NCI-H2171 (cell line): ENCODE measurements around the gene SHANK3.
A peak's percentile ranks its signal among the peaks of the same experiment; 100 is the strongest.
"Not testable (repeated sequence)": the region's sequence is repeated elsewhere in the genome, so short reads cannot be mapped to it uniquely, and the experiment has no call there.

ENCODE experiments used
- DNase-seq: peaks from one replicate; lab custom pipeline; 2025; lab: John Stamatoyannopoulos, UW

Gene SHANK3

DNA sequence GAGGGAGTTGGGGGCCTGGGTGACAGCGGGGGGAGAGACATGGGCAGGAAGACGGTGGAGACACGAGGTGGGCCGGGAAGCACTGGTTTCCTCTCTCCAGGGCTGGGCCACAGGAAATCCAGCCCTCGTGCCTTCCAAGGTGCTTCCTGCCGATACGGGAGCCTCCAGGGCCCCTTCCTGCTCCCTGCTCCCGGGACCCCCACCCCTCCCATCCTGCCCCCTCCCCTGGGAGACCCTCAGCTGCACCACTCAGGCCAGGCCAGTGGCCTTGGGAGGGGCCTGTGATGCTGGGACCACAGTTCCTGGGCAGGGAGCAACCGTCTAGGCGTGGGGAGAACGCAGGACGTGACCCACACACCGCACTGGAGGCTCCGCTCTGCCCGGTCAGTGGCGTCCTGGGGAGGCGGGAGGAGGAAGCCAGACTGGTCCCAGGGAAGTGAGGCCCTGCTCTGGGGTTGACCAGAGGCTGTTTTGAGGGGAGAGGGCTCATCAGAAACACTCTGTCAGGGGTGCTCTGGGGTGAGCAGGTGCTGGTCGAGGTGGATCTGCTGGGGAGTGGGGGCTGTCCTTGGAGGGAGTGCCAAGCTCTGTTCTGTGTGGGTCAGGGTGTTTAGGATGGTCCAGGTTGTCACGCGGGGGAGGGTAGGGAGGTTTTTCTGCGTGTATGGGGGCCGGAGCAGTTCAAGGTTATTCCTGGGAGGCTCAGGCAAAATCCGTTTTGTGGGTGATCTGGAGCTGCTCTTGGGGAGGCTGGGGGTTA is at the start of gene SHANK3:
Gene SHANK3 (plus strand): TSS at position 353 of the 760 bp plus-strand sequence.
- DNase-seq: no peak

DNA sequence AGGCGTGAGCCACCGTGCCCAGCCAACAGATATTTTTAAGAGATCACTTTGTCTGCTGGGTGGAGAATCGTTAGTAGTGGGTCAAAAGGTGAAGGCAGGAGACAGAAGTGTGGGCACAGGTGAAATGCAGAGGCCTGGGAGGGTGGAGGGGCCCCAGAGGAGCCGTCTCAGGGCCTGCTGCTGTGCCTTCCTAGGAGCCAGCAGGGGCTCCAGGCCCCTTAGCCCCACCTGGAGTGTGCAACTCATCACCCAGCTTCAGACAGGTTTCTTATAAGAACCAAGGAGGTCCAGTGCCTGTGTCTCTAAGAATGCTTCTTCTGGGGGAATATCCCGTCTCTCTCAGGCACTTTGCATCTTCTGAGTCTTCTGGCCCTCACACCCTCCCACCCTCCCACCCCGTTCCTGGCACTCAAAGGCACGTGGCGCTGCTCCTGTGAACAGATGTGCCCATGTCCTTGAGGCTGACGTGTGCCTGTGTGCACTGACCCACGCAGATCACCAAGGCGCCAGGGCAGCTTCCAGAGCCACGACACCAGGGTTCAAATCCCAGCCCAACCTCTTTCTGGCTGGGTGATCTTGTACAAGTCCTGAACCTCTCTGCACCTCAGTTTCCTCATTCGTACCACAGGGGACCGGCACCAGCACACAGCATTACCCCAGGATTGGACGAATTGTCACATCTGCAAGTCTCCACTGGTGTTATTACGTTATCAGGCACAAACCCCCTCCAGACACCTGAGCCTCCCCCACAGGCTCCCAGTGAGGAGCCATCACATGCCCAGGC is 48.1 kb upstream of the SHANK3 start:
- DNase-seq: no peak

DNA sequence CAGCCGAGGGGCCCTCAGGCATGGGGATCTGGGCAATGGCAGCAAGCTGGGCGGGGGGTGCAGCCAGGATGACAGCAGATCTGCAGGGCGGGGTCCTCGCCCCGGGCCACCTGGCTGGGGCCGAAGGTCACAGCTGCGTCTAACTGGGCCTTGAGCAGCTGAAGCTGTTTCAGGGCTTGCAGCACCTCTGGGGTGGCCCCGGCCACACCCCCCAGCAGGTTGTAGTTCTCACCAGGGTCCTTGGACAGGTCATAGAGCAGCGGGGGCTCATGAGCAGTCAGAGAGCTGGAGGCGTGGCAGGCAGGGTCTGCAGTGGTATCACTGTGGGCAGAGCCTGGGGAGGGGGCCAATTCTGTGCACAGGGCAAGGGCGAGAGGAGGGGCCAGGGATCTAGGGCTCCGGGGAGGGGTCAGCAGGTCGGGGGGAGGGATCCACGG is 47.5 kb upstream of the SHANK3 start:
- no peak for DNase-seq

DNA sequence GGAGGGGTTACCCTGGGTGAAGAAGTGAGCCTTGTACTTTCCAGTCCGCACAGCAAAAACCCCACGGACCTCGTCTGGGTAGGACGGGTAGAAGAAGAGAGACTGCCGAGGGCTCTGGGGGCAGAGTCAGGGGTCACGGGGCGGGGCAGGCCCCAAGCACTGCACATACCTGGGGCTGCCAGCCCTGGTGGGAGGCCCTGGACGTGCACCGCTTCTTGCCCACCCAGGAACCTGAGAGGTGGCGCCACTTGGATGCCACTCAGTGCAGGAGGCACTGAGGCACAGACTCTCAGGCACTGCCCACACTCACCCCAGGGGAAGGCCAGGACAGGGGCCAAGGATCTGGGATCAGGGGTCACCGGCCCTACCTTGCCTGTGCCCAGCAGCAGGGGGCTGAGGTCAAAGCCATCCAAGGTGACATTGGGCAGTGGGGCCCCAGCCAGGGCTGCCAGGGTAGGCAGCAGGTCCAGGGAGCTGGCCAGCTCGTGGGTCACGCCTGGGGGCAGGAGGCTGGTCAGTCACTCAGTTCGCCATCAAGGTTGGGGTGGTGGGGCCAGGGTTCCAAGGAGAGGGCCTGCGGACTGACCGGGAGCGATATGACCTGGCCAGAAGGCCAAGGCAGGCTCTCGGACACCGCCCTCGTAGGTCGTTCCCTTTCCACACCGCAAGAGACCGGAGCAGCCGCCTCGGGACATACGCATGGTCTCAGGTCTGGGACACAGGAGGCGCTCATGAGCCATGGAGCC is 46.9 kb upstream of the SHANK3 start:
- DNase-seq: no peak

- no peak for DNase-seq
Observed at GRCh38 chr22:50626314-50626849, 46.2 kb upstream of the SHANK3 start.

DNA sequence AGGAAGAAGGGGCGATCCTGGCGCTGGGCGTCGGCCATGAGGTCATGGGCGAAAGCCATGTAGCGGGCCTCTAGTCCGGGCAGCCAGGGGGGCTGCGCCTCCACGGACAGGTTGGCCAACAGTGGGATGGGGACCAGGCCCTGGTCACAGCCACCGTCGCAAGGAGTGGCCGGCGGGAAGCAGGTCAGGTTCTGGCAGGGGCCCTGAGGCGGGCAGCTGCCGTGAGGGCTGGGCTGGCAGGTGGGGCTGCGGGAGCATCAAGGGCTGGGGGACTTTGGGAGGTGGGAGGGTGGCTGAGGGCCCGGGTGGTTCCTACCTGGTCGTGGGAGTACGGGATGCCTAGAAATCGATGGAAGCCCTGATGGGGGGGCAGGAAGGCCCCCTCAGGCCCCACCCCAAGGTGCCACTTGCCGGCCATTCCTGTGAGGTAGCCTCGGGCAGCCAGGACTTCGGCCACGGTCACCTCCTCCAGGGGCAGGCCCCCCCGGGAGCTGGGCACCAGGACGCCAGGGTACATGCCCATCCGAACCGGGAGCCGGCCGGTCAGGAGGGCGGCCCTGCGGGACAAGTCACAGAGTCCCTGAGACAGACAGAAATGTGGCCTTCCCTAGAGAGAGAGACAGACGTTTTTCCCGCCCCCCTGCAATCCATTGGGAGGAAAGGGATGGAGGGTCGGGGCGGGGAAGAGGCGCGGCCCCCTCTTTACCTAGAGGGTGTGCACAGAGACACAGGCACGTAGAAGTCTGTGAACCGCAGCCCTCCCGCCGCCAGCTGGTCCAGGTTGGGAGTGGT is 45.6 kb upstream of the SHANK3 start:
- no peak for DNase-seq

DNA sequence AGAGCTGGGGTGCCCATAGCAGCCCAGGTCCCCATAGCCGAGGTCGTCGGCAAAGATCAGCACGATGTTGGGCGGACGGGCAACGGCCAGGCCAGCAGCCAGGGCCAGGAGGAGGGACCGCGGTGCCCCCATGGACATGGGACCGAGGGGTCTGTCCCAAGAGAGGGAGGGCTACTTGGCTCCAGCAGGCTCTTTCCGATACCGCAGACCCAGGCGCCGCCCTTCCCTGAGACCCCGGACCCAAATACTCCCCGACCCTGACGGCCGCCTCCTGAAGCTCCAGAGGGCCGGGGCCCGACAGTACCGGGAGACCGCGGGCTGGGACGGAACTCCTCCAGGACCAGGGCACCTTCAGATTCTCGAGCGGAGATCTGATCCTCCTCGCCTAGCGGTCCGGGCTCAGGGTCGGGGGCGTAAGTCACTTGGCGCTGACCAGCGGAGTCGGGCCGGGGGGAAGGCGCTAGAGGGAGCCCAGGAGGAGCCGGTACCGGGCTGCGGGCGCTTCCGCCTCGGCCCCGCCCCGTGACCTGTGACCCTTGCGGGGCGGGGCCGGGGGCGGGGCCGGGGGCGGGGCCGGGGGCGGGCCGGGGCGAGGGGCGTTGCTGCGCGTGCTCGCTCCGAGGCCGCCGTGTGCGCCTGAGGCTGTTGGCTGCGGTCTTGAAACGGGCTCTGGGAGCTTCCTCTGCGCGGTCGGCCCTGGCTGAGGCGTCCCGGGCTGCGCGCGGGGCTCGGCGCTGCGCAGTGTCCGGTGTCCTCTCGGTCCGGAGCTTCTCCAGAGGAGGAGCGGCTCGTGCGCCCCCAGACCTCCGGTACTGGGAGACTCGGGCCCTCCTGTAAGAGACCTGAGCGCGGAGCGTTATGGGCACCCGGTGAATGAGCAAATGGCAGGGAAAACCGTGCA is 44.7 kb upstream of the SHANK3 start, which contains the start of gene ARSA:
Gene ARSA (minus strand): TSS at position 511 of the 901 bp plus-strand sequence. CDS start 373 bp downstream, at position 138.
- DNase-seq: peak; percentile 75

DNA sequence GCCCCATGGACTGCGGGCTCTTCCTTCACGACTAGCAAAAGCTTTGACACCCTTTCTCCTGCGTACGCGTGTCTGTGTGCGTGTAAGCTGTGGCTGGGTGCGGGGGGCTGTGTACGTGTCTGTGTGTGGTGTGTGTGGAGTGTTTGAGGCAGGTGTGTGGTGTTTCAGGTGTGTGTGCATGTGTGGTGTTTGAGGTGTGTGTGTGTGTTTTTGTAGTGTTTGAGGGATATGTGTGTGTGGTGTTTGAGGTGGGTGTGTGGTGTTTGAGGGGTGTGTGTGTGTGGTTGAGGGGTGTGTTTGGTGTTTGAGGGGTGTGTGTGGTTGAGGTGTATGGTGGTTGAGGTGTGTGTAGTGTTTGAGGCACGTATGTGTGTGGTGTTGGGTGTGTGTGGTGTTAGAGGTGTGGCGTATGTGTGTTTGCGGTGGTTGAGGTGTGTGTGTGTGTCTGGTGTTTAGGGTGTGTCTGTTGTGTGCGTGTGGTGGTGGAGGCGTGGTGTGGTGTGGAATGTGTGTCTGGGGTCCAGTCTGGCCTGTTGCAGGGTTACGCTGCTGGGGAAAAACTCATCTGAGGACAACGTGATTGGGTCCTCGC is 44.0 kb upstream of the SHANK3 start:
- no peak for DNase-seq

GRCh38 chr22:50630376-50630775 is 42.2 kb upstream of the SHANK3 start:
- DNase-seq: no peak

- no peak for DNase-seq
Observed at GRCh38 chr22:50633086-50633485, 39.5 kb upstream of the SHANK3 start.

GRCh38 chr22:50633771-50634170 is 38.9 kb upstream of the SHANK3 start:
- DNase-seq: no peak

GRCh38 chr22:50635591-50635990 is 37.0 kb upstream of the SHANK3 start:
- DNase-seq: no peak

- DNase-seq: not testable (repeated sequence)
Observed at GRCh38 chr22:50640296-50640695, 32.3 kb upstream of the SHANK3 start.

DNA sequence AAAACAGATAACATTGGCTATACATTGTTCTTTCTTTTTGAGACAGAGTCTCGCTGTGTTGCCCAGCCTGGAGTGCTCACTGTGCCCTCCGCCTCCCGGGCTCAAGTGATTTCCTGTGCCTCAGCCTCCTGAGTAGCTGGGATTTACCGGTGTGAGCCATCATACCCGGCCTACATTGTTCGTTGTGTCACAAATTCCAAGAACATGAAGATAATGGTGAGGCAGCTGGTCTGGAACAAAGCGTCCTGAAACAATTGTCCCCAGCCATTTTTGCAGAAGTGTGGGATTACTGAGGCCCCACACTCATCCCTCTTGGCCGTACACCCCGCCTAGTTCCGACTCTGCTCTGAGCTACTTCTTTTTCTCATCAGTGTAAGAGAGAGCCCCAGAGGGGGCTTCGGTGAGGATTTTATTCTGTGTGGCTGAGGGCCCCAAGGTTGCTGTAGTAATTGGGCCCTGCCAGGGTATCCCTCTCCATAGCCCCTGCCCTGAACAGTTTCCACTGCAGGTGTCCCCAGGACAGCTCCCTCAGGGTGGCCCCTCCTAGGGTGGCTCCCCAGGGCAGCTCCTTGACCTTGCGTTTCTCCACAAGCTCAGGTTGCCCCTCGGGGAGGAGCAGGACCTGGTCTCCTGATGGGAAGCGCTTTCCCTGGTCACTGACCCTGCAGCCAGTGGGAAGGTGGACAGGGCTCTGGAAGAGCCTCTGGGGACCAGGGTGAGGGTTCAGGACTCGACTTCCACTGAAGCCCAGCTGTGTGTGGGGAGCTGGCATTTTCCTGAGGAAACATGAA is 31.6 kb upstream of the SHANK3 start:
- DNase-seq: no peak

GRCh38 chr22:50641696-50642607 is 30.7 kb upstream of the SHANK3 start:
- no peak for DNase-seq

GRCh38 chr22:50643021-50643820 is 29.4 kb upstream of the SHANK3 start:
- DNase-seq: not testable (repeated sequence)

DNA sequence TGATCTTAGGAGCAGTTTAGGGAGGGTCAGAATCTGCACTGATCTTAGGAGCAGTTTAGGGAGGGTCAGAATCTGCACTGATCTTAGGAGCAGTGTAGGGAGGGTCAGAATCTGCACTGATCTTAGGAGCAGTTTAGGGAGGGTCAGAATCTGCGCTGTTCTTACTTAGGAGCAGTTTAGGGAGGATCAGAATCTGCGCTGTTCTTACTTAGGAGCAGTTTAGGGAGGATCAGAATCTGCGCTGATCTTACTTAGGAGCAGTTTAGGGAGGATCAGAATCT is 28.9 kb upstream of the SHANK3 start:
- not testable (repeated sequence) for DNase-seq
